Vagina (tissue), 2 donors: ENCODE data around the gene FBXW4. TPM values are rescaled to one million over a fixed set of nuclear protein-coding genes. Genes with fewer than 3 reads are reported as not detected.

ENCODE experiments used
- DNase-seq, 2 donors: peaks; one replicate each; pipeline ENCODE4 v3.0.0-alpha.2; 2017; ENCODE audit errors: extremely low spot score in 2 of 2
- H3K27ac ChIP-seq: fragments of 200-600 bp; sonication (generic); one replicate; pipeline ENCODE4 v1.5.1; 2019
- H3K27me3 ChIP-seq: fragments of 200-600 bp; sonication (generic); one replicate; pipeline ENCODE4 v1.5.1; 2019
- H3K36me3 ChIP-seq, 2 donors: fragments of 200-600 bp; sonication (generic); one replicate each; pipeline ENCODE4 v1.5.1; 2017 to 2019
- H3K4me1 ChIP-seq: fragments of 200-600 bp; sonication (generic); one replicate; pipeline ENCODE4 v1.5.1; 2019
- H3K4me3 ChIP-seq, 2 donors: fragments of 200-600 bp; sonication (generic); 1 replicate in 1 of 2; 2 replicates in 1 of 2; pipeline ENCODE4 v1.5.1; 2016 to 2019
- H3K9me3 ChIP-seq: fragments of 200-600 bp; sonication (generic); one replicate; pipeline ENCODE4 v1.5.1; 2019
- CTCF ChIP-seq, 3 experiments: fragments of 450-650 bp in 2 of 3; fragments of 200-600 bp in 1 of 3; sonication (generic) in 1 of 3; IDR thresholded peaks; one replicate each; pipeline ENCODE4 v1.5.1; 2017 to 2019; ENCODE audit warnings: antibody characterized with exemption in 3 of 3, mild to moderate bottlenecking in 2 of 3, moderate library complexity in 2 of 3
- POLR2A ChIP-seq, 2 donors: fragments of 450-650 bp; IDR thresholded peaks; one replicate each; pipeline ENCODE4 v1.6.1; 2017; ENCODE audit warnings: antibody characterized with exemption in 2 of 2, mild to moderate bottlenecking in 2 of 2, moderate library complexity in 2 of 2
- POLR2AphosphoS5 ChIP-seq, 2 donors: sonication (generic); formaldehyde crosslinking; IDR thresholded peaks; one replicate each; pipeline ENCODE4 v1.9.0; 2017; ENCODE audit warnings: antibody characterized with exemption in 2 of 2, mild to moderate bottlenecking in 2 of 2, low read depth in 1 of 2; ENCODE audit not compliant: insufficient read depth in 1 of 2
- intact Hi-C: fragments of 100-400 bp; cut with DNase I; formaldehyde crosslinking; loops from one replicate; pipeline ENCODE4 v1.15.1; 2023
- total RNA-seq: library from RNA; depleted of rRNA; stranded (reverse); fragments of >200 nt; gene quantifications from one replicate; pipeline ENCODE4 v1.2.3, GENCODE V29; 2016

Gene FBXW4
- total RNA-seq, 1 donor from 2014 or later = 49.6 TPM

DNA sequence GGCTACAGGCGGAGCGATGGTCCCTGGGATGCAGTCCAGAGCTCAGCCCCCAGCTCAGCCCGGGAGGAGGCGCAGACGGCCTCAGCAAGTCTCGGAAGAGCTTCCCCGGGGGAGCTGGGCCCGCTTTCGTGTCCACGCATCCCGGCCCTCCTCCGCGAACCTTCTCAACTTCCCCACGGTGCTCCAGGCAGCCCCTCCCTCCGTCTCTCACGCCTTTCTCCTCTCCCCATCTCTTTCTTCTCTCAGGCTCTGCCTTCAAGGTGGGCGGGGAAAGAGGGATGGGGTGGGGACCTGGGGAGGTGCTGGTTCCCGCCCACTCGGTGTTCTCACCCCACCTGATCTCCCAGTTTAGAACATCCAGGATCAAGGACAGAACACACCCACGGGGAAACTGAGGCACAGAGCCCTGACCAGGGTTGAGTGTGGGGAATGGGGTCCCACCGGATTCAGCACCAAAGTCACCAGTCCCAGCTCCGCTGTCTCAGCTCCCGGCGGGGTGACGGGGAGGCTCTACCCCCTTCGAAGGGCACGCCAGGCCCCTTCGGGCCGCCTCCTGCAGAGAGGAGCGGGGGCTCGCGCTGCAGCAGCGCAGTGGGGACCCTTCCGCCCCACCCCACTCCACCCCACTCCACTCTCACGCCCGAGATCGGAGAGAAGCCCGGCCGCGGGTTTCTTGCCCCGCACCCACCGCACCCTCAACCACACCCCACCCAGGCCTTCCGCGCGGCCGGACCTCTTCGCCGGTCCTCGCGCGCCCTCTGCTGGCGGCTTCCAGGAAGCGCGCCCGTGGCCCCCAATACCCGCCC lies 125.1 kb downstream of the FBXW4 start:
- Histone ChIP-seq H3K4me1 (peaks cover 24% of the 10 kb centered on the region), H3K9me3 (peaks cover 7% of the 10 kb centered on the region), H3K36me3 (no peaks in the 10 kb centered on the region), H3K27ac (peak overlapping the region; percentile 4), H3K4me3 (peak overlapping the region; percentile 44 to 53), H3K27me3 (peaks cover 10% of the 10 kb centered on the region)
- DNase-seq = no peak
- intact Hi-C loops = loop anchor here (5.0 kb wide), 1 partner anchor 353 kb away; no protein-coding TSS in a partner anchor
- TF ChIP-seq POLR2A (IDR thresholded peaks at IDR 0.05) (peak in 1 of 2 donors; percentile 3), POLR2AphosphoS5 (IDR thresholded peaks at IDR 0.05; ENCODE audit: insufficient read depth in 1 of 2, low read depth in 1 of 2) (no peak), CTCF (IDR thresholded peaks at IDR 0.05) (peak; percentile 43 to 96 (median 57))

- H3K4me3 ChIP-seq = peak overlapping the region in 1 of 2 donors; percentile 53
- no peak for TF ChIP-seq CTCF (IDR thresholded peaks at IDR 0.05)
- intact Hi-C loops = loop anchor here (5.0 kb wide), 1 partner anchor 352 kb away; no protein-coding TSS in a partner anchor
- H3K27me3 ChIP-seq = peaks cover 10% of the 10 kb centered on the region
- H3K27ac ChIP-seq = no peak overlapping the region
- H3K4me1 ChIP-seq = peaks cover 24% of the 10 kb centered on the region
- DNase-seq = no peak
- no peaks in the 10 kb centered on the region for H3K36me3 ChIP-seq
- H3K9me3 ChIP-seq = peaks cover 7% of the 10 kb centered on the region
Measured at GRCh38 chr10:101569323-101569621, 125.7 kb downstream of the FBXW4 start.

- peaks cover 10% of the 10 kb centered on the region for H3K27me3 ChIP-seq
- H3K9me3 ChIP-seq = peaks cover 7% of the 10 kb centered on the region
- H3K4me3 ChIP-seq = no peak overlapping the region
- intact Hi-C loops = loop anchor here (5.0 kb wide), 1 partner anchor 351 kb away; no protein-coding TSS in a partner anchor
- H3K36me3 ChIP-seq = no peaks in the 10 kb centered on the region
- H3K4me1 ChIP-seq = peaks cover 24% of the 10 kb centered on the region
- H3K27ac ChIP-seq = no peak overlapping the region
- DNase-seq = no peak
- TF ChIP-seq POLR2A (IDR thresholded peaks at IDR 0.05) (no peak), CTCF (IDR thresholded peaks at IDR 0.05) (no peak), POLR2AphosphoS5 (IDR thresholded peaks at IDR 0.05; ENCODE audit: insufficient read depth in 1 of 2, low read depth in 1 of 2) (no peak)
Measured at GRCh38 chr10:101568054-101568745, 126.8 kb downstream of the FBXW4 start.

- intact Hi-C loops = loop anchor here (5.0 kb wide), 1 partner anchor 350 kb away; no protein-coding TSS in a partner anchor
- no peak for DNase-seq
- TF ChIP-seq POLR2A (IDR thresholded peaks at IDR 0.05) (no peak), POLR2AphosphoS5 (IDR thresholded peaks at IDR 0.05; ENCODE audit: insufficient read depth in 1 of 2, low read depth in 1 of 2) (no peak), CTCF (IDR thresholded peaks at IDR 0.05) (no peak)
- peaks cover 24% of the 10 kb centered on the region for H3K4me1 ChIP-seq
- H3K27ac ChIP-seq = no peak overlapping the region
- no peak overlapping the region for H3K4me3 ChIP-seq
- peaks cover 10% of the 10 kb centered on the region for H3K27me3 ChIP-seq
- peaks cover under 1% of the 10 kb centered on the region for H3K9me3 ChIP-seq
- no peaks in the 10 kb centered on the region for H3K36me3 ChIP-seq
Measured at GRCh38 chr10:101567165-101568006, 127.6 kb downstream of the FBXW4 start.
